HG03558 (cell line): Measurements from ENCODE around the gene ZWILCH.
"Not testable (repeated sequence)": the region's sequence is repeated elsewhere in the genome, so short reads cannot be mapped to it uniquely, and the experiment has no call there.

ENCODE experiments used
- ATAC-seq: cut with Tn5 transposase; IDR thresholded peaks from one replicate; pipeline ENCODE4 v1.9.1; 2021; ENCODE audit warnings: moderate number of reproducible peaks; ENCODE audit not compliant: unreplicated experiment; ENCODE audit errors: extremely low read depth

ZWILCH gene

GRCh38 chr15:66573719-66574595, 68.8 kb downstream of the ZWILCH start:
- no peak for ATAC-seq

GRCh38 chr15:66574596-66574950, 69.4 kb downstream of the ZWILCH start:
- ATAC-seq = no peak

- ATAC-seq = no peak
Measured at GRCh38 chr15:66578286-66578875, 73.3 kb downstream of the ZWILCH start.

DNA sequence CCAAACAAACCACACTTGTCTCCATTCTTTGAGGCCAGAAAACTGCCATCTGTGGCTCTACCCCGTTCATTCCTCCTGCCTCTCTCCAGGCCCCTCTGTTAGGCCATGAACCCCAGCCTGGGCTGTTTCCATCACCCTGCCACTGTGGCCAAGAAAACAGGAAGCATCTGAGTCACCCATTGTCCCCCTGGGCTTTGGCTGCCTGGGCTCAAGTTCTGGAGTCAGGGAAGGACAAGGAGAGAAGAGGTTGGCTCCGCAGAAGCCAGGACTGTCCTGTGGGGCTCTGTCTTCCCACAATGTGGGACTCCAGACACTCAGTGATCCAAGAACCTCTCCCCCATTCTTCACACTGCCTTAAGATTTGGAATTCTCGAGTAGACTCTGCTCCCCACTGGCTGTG, 75.5 kb downstream of the ZWILCH start:
- no peak for ATAC-seq

DNA sequence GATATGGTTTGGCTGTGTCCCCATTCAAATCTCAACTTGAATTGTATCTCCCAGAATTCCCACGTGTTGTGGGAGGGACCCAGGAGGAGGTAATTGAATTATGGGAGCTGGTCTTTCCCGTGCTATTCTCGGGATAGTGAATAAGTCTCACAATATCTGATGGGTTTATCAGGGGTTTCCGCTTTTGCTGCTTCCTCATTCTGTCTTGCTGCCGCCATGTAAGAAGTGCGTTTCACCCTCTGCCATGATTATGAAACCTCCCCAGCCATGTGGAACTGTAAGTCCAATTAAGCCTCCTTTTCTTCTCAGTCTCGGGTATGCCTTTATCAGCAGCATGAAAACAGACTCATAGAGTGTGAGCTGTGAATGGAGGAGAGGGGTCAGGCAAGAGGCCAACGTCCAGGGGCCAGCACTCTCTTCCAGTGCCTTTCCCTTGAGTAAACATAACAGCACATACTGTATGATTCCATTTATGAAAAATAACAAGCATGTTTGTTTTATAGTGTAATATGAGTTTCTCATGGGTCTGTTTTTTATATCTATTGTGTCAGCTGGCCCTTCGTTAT, 76.9 kb downstream of the ZWILCH start:
- ATAC-seq = no peak

DNA sequence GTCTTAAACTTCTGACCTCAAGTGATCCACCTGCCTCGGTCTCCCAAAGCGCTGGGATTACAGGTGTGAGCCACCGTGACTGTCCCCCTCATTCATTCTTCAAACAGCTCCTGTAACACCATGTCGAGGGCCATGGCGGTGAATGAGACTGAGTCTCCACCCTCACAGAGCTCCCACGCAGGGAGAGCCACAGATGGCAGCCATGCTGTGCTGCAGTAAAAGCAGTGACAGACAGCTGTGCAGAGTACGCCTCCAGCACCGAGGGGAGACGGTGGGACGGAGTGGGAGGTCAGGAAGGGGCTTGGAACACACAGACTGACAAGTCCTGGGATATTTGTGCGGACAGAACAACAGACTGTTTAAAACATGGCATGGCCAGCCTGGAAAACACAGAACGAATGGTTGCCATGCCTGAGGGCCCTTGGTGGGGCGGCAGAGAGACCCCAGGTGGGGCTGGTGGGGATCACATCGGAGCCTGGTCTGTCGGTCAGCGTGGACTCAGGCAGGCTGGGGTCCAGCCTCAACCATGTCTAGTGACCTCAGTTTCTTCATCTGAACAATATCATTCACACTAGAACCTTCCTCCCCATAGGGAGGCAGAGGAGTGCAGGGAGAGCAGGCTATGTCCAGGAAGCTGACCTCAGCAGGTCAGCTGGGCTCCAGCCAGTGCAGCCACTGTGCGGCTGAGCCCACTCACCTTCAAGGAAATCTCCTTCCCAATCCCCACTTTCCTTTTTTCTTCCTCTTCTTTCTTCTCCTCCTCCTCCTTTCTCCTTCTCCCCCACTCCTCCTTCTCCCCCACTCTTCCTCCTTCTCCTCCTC, 81.2 kb downstream of the ZWILCH start:
- no peak for ATAC-seq

GRCh38 chr15:66587020-66587419, 81.9 kb downstream of the ZWILCH start:
- no peak for ATAC-seq

DNA sequence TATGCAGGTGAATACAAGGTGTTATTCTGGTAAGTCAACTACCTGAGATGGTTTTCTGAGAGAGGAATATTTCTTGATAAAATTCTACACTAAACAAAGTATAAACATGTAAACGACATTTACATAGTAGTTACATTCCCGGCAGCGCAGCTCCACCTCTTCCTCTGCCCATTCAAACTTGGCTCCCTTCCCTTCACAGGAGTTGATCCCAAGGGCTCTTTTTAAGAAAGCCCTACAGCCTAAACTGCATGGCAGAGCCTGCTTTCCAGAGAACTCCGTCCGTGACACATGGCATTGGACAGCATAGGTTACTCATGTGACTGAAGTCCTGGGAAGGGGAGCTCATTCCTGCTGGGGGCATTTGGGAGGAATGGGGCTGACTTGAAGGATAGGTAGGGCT, 82.6 kb downstream of the ZWILCH start:
- ATAC-seq = no peak

DNA sequence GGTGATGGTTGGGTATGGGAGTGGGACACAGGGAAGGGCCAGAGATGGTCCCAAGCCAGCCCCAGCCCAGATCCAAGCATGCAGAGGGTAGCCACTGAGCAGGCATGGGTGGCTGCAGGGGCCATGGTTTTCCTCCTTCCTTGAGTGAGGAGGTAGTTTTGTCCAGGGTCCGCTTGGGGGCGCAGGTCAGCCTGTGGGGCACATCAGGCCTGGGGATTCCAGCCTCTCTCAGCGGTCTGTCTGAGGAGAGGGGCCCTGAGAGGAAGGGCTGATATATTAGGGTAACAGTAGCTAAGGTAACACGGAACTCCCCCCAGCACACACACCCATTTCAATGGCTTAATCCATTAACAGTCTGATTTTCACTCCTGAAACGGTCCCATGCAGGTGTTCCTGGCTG, 83.4 kb downstream of the ZWILCH start:
- ATAC-seq = no peak

DNA sequence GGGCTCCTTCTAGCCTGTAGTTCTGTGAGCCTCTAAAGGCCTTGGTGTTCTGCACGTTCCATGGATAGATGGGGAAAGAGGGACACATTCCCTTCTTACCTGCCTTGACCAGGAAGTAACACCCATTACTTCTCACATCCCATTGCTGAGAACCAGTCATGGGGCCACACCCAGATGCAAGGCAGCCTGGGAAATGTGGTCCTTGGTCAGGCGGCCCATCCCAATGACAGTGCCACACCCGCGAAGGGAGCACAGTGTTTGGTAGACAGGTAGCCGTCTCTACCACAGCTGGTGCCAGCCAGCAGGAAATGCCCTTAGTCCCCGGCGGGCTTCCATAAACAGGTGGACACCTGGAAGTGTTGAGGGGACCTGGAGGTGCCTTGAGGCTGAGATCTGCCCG, 83.8 kb downstream of the ZWILCH start:
- ATAC-seq = no peak

- not testable (repeated sequence) for ATAC-seq
Measured at GRCh38 chr15:66589429-66589828, 84.3 kb downstream of the ZWILCH start.

- no peak for ATAC-seq
Measured at GRCh38 chr15:66590435-66590834, 85.3 kb downstream of the ZWILCH start.

GRCh38 chr15:66591322-66591862, 86.3 kb downstream of the ZWILCH start:
- ATAC-seq = no peak

DNA sequence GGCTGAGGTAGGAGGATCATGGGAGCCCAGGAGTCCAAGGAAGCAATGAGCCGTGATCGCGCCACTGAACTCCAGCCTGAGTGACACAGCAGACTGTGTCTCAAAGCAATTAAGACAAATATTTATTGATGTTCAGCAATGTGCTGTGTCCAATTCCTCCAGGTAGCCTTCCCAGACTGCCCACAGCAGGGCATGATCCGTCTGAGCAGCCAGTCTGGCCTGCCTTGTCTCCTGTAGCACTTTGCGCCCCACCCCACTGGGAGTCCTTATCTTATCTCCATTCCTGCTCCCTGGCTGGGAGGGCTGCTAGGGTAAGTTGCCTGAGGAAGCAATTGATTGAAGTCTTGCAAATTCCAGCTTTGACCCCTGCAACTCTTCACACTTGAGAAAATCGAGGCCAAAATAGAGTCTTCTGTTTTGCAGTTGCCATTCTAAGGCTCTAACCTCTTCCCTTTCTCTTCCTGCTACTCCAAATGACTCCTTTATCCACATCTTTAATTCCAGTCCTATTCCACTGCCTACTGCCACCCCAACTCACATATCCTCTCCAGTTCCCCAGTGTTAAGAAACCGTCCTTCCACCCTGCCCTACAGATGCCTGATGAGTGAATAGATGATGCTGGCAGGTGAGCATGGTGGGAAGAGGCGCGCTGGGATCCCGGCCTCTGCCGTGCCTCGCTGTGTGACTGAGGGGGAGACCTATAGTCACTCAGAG, 87.5 kb downstream of the ZWILCH start:
- no peak for ATAC-seq

GRCh38 chr15:66593219-66593780, 88.2 kb downstream of the ZWILCH start:
- no peak for ATAC-seq

GRCh38 chr15:66594344-66594743, 89.2 kb downstream of the ZWILCH start:
- ATAC-seq = no peak

DNA sequence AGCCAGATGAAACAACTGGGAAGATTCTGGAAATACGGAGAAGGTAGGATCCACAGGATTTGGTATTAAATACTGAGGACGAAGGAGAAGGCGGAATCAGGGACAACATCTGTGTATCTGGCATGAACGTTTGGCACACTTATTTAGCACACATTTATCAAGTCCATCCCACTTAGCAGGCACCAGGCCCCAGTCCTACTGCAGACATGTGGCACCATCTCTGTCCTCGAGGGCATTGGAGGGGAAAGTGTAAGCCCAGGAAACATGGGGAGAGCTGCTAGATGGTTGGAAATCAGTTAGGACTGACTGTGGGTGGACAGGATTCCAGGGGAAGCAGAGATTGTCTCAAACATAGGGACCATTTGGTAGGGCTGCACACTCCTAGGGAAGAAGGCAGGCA, 89.7 kb downstream of the ZWILCH start:
- no peak for ATAC-seq

GRCh38 chr15:66595332-66595731, 90.2 kb downstream of the ZWILCH start:
- no peak for ATAC-seq

- ATAC-seq = no peak
Measured at GRCh38 chr15:66595931-66596545, 90.9 kb downstream of the ZWILCH start.
